Uterus (tissue), 2 donors: Measurements from ENCODE around the gene ADAM10.

Experiments used
- POLR2A ChIP-seq, 2 donors: fragments of 450-650 bp; IDR thresholded peaks; one replicate each; pipeline ENCODE4 v1.6.1; 2016; ENCODE audit warnings: antibody characterized with exemption in 2 of 2, mild to moderate bottlenecking in 1 of 2, moderate library complexity in 1 of 2
- TF ChIP-seq, protein P1 (sequence below), 4 experiments: fragments of 200-600 bp in 2 of 4; fragments of 450-650 bp in 2 of 4; sonication (generic) in 2 of 4; IDR thresholded peaks; one replicate each; pipeline ENCODE4 v1.5.1; 2016 to 2019; ENCODE audit warnings: antibody characterized with exemption in 4 of 4, mild to moderate bottlenecking in 2 of 4, moderate library complexity in 1 of 4

DNA sequence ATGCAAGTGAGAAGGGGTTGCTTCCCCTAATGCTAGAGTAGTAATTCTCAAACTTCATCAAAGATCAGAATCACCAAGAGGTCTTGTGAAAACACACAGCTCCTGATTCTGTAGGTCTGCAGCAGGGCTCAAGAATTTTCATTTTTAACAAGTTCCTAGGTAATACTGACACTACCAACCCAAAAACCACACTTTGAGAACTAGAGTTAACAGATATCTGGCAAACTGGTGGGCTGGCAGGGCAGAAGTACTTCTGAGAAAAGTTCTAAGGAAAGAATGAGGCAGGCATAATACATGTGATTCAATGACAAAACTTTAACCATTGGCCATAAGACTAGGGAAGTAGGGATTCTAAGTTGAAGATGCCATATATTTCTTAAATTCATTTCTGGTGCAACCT lies 12.8 kb upstream of the ADAM10 start:
- TF ChIP-seq, protein P1, sequence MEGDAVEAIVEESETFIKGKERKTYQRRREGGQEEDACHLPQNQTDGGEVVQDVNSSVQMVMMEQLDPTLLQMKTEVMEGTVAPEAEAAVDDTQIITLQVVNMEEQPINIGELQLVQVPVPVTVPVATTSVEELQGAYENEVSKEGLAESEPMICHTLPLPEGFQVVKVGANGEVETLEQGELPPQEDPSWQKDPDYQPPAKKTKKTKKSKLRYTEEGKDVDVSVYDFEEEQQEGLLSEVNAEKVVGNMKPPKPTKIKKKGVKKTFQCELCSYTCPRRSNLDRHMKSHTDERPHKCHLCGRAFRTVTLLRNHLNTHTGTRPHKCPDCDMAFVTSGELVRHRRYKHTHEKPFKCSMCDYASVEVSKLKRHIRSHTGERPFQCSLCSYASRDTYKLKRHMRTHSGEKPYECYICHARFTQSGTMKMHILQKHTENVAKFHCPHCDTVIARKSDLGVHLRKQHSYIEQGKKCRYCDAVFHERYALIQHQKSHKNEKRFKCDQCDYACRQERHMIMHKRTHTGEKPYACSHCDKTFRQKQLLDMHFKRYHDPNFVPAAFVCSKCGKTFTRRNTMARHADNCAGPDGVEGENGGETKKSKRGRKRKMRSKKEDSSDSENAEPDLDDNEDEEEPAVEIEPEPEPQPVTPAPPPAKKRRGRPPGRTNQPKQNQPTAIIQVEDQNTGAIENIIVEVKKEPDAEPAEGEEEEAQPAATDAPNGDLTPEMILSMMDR (IDR thresholded peaks at IDR 0.05), result no peak
- no peak for TF ChIP-seq POLR2A (IDR thresholded peaks at IDR 0.05)
